HepG2 (cell line): ENCODE results near the gene NCAPD2. TPM values are rescaled to one million over a fixed set of nuclear protein-coding genes. Genes with fewer than 3 reads are reported as not detected.

Source experiments
- ARHGAP35 ChIP-seq: sonication (generic); formaldehyde crosslinking; IDR thresholded peaks from 2 replicates; pipeline ENCODE4 v1.9.0; 2022; ENCODE audit warnings: mild to moderate bottlenecking, inconsistent platforms, moderate library complexity, missing genetic modification reagents, borderline replicate concordance
- ATF2 ChIP-seq: sonication (generic); formaldehyde crosslinking; IDR thresholded peaks from 2 replicates; pipeline ENCODE4 v1.4.0; 2020; ENCODE audit warnings: missing genetic modification reagents
- ATF5 ChIP-seq: sonication (generic); formaldehyde crosslinking; IDR thresholded peaks from 2 replicates; pipeline ENCODE4 v1.4.0; 2020; ENCODE audit warnings: mild to moderate bottlenecking, low read depth, missing genetic modification reagents
- CBX1 ChIP-seq: IDR thresholded peaks from one replicate; pipeline ENCODE4 v1.6.1; 2016; ENCODE audit warnings: antibody characterized with exemption, low read depth
- CEBPB ChIP-seq: IDR thresholded peaks from 2 replicates; pipeline ENCODE4 v1.6.1; 2011; ENCODE audit warnings: low read depth, low read length, improper control_type of control experiment, borderline replicate concordance
- ETV5 ChIP-seq: IDR thresholded peaks from 2 replicates; pipeline ENCODE4 v1.6.1; 2018; ENCODE audit warnings: missing biosample characterization, missing genetic modification reagents, inconsistent platforms, borderline replicate concordance
- HNF4G ChIP-seq, 2 experiments: sonication (generic) in 1 of 2; formaldehyde crosslinking in 1 of 2; IDR thresholded peaks; 2 replicates each; pipeline versions ENCODE4 v1.4.0 to v1.6.1; 2011 to 2020; ENCODE audit warnings: borderline replicate concordance in 2 of 2, low read depth in 2 of 2, mild to moderate bottlenecking in 2 of 2, low read length in 1 of 2, missing genetic modification reagents in 1 of 2, moderate library complexity in 1 of 2
- HOXD1 ChIP-seq: sonication (generic); formaldehyde crosslinking; IDR thresholded peaks from 2 replicates; pipeline ENCODE4 v1.5.0; 2020; ENCODE audit warnings: missing genetic modification reagents
- MTA1 ChIP-seq: sonication (generic); formaldehyde crosslinking; IDR thresholded peaks from 2 replicates; pipeline ENCODE4 v1.4.0; 2020; ENCODE audit warnings: missing genetic modification reagents, mild to moderate bottlenecking, borderline replicate concordance
- TAF1 ChIP-seq: sonication (generic); formaldehyde crosslinking; IDR thresholded peaks from 2 replicates; pipeline ENCODE4 v1.4.0; 2020; ENCODE audit warnings: missing genetic modification reagents
- TOE1 ChIP-seq: sonication (generic); formaldehyde crosslinking; IDR thresholded peaks from 2 replicates; pipeline ENCODE4 v1.4.0; 2020; ENCODE audit warnings: mild to moderate bottlenecking, missing genetic modification reagents
- TRIM22 ChIP-seq: fragments of 450-650 bp; IDR thresholded peaks from 2 replicates; pipeline ENCODE4 v1.6.1; 2017
- ZBTB8A ChIP-seq: sonication (generic); formaldehyde crosslinking; IDR thresholded peaks from 2 replicates; pipeline ENCODE4 v1.4.0; 2020; ENCODE audit warnings: mild to moderate bottlenecking, low read depth, missing genetic modification reagents, borderline replicate concordance
- ZFYVE20 ChIP-seq: sonication (generic); formaldehyde crosslinking; IDR thresholded peaks from 2 replicates; pipeline ENCODE4 v1.8.0; 2023; ENCODE audit warnings: low read depth, mild to moderate bottlenecking, moderate library complexity, missing genetic modification reagents, borderline replicate concordance
- ZKSCAN8 ChIP-seq: IDR thresholded peaks from 2 replicates; pipeline ENCODE4 v1.6.1; 2016; ENCODE audit warnings: borderline replicate concordance, missing genetic modification reagents, missing compliant biosample characterization
- ZNF318 ChIP-seq: sonication (generic); formaldehyde crosslinking; IDR thresholded peaks from 2 replicates; pipeline ENCODE4 v1.4.0; 2020; ENCODE audit warnings: mild to moderate bottlenecking, missing genetic modification reagents
- polyA plus RNA-seq, 8 experiments: library from polyadenylated mRNA; depleted of rRNA in 3 of 8; stranded (reverse) in 7 of 8; unstranded in 1 of 8; fragments of >200 nt; fragmentation: Illumina TruSeq in 4 of 8; extraction: Trizol in 4 of 8; gene quantifications; 2 replicates each; pipeline versions ENCODE4 v1.2.1 to v1.2.3, GENCODE V29; 2011 to 2016; ENCODE audit warnings: low read depth in 4 of 8, missing spikeins in 1 of 8, mixed read lengths in 1 of 8; ENCODE audit not compliant: insufficient read depth in 1 of 8
- total RNA-seq, 5 experiments: library from RNA; depleted of rRNA; stranded (reverse); fragments of >200 nt; fragmentation: Illumina TruSeq; extraction: Trizol; gene quantifications; 2 replicates each; pipeline ENCODE4 v1.2.3, GENCODE V29; 2016; ENCODE audit warnings: low read depth in 1 of 5

The NCAPD2 gene
- total and polyA plus RNA-seq, 2 of the 13 experiments (the other 11 are each of a cell fraction or from before 2014, with no cell fraction given) = 51.1 to 65.6 TPM

- TF ChIP-seq ZNF318 (CRISPR knock-in tag) (no peak), ZKSCAN8 (CRISPR knock-in tag) (no peak), ATF2 (CRISPR knock-in tag) (no peak), TAF1 (CRISPR knock-in tag) (no peak), ATF5 (CRISPR knock-in tag) (no peak), CEBPB (no peak), MTA1 (CRISPR knock-in tag) (no peak), TOE1 (no peak), ETV5 (CRISPR knock-in tag) (0 out of 2 replicates have a peak, but pooled peaks have one; percentile 13), ZBTB8A (CRISPR knock-in tag) (no peak), HOXD1 (CRISPR knock-in tag) (no peak), ZFYVE20 (no peak), TRIM22 (no peak), ARHGAP35 (no peak), CBX1 (no peak), HNF4G (IDR thresholded peaks at IDR 0.05; ENCODE audit: borderline replicate concordance, low read depth, low read length) (0 out of 2 replicates have a peak, but pooled peaks have one; percentile 38), HNF4G (CRISPR knock-in tag; IDR thresholded peaks at IDR 0.05; ENCODE audit: borderline replicate concordance, low read depth) (no peak)
Measured at GRCh38 chr12:6570264-6570887, 76.5 kb downstream of the NCAPD2 start (continued).
